HL-60 (cell line): ENCODE measurements around the gene HNRNPLL.

Experiments
- CTCF ChIP-seq: IDR thresholded peaks from one replicate; pipeline ENCODE4 v1.5.1; 2011; ENCODE audit warnings: low read length, control low read depth, inconsistent platforms; ENCODE audit not compliant: insufficient read depth
- POLR2AphosphoS5 ChIP-seq: IDR thresholded peaks from 2 replicates; pipeline ENCODE4 v1.6.1; 2012; ENCODE audit warnings: low read depth
- REST ChIP-seq: IDR thresholded peaks from 2 replicates; pipeline ENCODE4 v1.6.1; 2012; ENCODE audit warnings: low read depth; ENCODE audit not compliant: insufficient replicate concordance
- SPI1 ChIP-seq: IDR thresholded peaks from 2 replicates; pipeline ENCODE4 v1.6.1; 2012; ENCODE audit warnings: low read depth, mild to moderate bottlenecking, borderline replicate concordance

DNA sequence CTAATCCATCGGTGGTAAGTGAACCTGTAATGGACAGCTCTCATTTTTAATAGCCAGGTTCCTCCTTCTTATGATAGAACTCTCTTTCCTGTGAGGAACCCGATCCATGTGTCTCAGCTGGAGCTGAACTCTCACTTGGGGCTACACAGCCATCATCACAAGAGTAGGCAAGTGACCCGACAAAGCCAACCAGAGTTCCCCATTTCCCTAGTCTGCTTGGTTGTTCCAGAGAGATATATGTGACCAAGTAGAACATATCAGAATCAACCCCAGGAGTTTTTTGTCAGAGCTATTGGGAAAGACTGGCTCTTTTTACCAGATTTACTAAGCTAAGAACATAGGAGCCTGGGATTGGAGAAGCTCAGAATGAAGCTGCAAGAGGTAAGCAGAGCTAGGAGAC, 14.6 kb upstream of the HNRNPLL start:
- TF ChIP-seq REST (no peak), POLR2AphosphoS5 (no peak), CTCF (no peak), SPI1 (no peak)
